GM19438 (cell line): ENCODE measurements around the gene EXD3.
A peak's percentile ranks its signal among the peaks of the same experiment; 100 is the strongest.

ENCODE experiments used
- ATAC-seq: cut with Tn5 transposase; IDR thresholded peaks from one replicate; pipeline ENCODE4 v1.9.1; 2021; ENCODE audit warnings: low read depth; ENCODE audit not compliant: unreplicated experiment

The EXD3 gene

GRCh38 chr9:137311986-137312851, 110.7 kb downstream of the EXD3 start:
- no peak for ATAC-seq

GRCh38 chr9:137311171-137311985, 111.6 kb downstream of the EXD3 start:
- no peak for ATAC-seq

GRCh38 chr9:137310189-137311052, 112.5 kb downstream of the EXD3 start:
- ATAC-seq = no peak

- ATAC-seq = no peak
These were observed 113.4 kb downstream of the EXD3 start for GRCh38 chr9:137309368-137310188.

GRCh38 chr9:137308057-137308619, 114.8 kb downstream of the EXD3 start:
- ATAC-seq = no peak

- ATAC-seq = no peak
These were observed 115.5 kb downstream of the EXD3 start for GRCh38 chr9:137307255-137308056.

GRCh38 chr9:137306850-137307254, 116.1 kb downstream of the EXD3 start:
- ATAC-seq = no peak

GRCh38 chr9:137306066-137306849, 116.7 kb downstream of the EXD3 start:
- no peak for ATAC-seq

- ATAC-seq = no peak
These were observed 117.2 kb downstream of the EXD3 start for GRCh38 chr9:137305798-137306065.

GRCh38 chr9:137305060-137305797, 117.7 kb downstream of the EXD3 start:
- no peak for ATAC-seq

- ATAC-seq = no peak
These were observed 118.4 kb downstream of the EXD3 start for GRCh38 chr9:137304383-137305059.

GRCh38 chr9:137303893-137304382, 119.0 kb downstream of the EXD3 start:
- ATAC-seq = no peak

GRCh38 chr9:137303151-137303892, 119.6 kb downstream of the EXD3 start:
- no peak for ATAC-seq

GRCh38 chr9:137302449-137303150, 120.4 kb downstream of the EXD3 start:
- peak; percentile 52 for ATAC-seq

GRCh38 chr9:137302118-137302448, 120.9 kb downstream of the EXD3 start, which contains the start of gene NRARP:
Gene NRARP (minus strand): TSS chr9:137302271. CDS start chr9:137301928, 343 bp downstream.
- peak; percentile 64 for ATAC-seq
